HL-60 (cell line): ENCODE measurements around the gene MED13L.

ENCODE experiments used
- CTCF ChIP-seq: IDR thresholded peaks from one replicate; pipeline ENCODE4 v1.5.1; 2011; ENCODE audit warnings: low read length, control low read depth, inconsistent platforms; ENCODE audit not compliant: insufficient read depth
- POLR2AphosphoS5 ChIP-seq: IDR thresholded peaks from 2 replicates; pipeline ENCODE4 v1.6.1; 2012; ENCODE audit warnings: low read depth
- REST ChIP-seq: IDR thresholded peaks from 2 replicates; pipeline ENCODE4 v1.6.1; 2012; ENCODE audit warnings: low read depth; ENCODE audit not compliant: insufficient replicate concordance

- no peak for TF ChIP-seq POLR2AphosphoS5
- no peak for TF ChIP-seq CTCF
- no peak for TF ChIP-seq REST
Observed at GRCh38 chr12:115956236-115956635, 321.3 kb downstream of the MED13L start.
